Nephron progenitor cell (in vitro differentiated cells): Measurements from ENCODE around the gene ARHGAP42.

Source experiments
- DNase-seq: peaks from one replicate; pipeline ENCODE4 v3.0.0; 2021
- H3K27ac Mint-ChIP-seq: 2 replicates; pipeline ENCODE4 v1.8.0; 2021; ENCODE audit warnings: mild to moderate bottlenecking, moderate library complexity, mixed read lengths
- H3K27me3 Mint-ChIP-seq: 2 replicates; pipeline ENCODE4 v1.8.0; 2021; ENCODE audit warnings: mild to moderate bottlenecking, low read depth, mixed read lengths; ENCODE audit not compliant: poor library complexity
- H3K36me3 Mint-ChIP-seq: 2 replicates; pipeline ENCODE4 v1.8.0; 2021; ENCODE audit warnings: low read depth, mixed read lengths
- H3K4me1 Mint-ChIP-seq: 2 replicates; pipeline ENCODE4 v1.8.0; 2021; ENCODE audit warnings: mixed read lengths
- H3K4me3 Mint-ChIP-seq: 2 replicates; pipeline ENCODE4 v1.8.0; 2021; ENCODE audit warnings: mild to moderate bottlenecking, moderate library complexity, mixed read lengths
- H3K9me3 Mint-ChIP-seq: 2 replicates; pipeline ENCODE4 v1.8.0; 2021; ENCODE audit warnings: mild to moderate bottlenecking, moderate library complexity, mixed read lengths
- TF ChIP-seq, protein P1 (sequence below): fragments of 200-600 bp; sonication (generic); IDR thresholded peaks from 2 replicates; pipeline ENCODE4 v1.5.0; 2021; ENCODE audit warnings: antibody characterized with exemption

The ARHGAP42 gene

DNA sequence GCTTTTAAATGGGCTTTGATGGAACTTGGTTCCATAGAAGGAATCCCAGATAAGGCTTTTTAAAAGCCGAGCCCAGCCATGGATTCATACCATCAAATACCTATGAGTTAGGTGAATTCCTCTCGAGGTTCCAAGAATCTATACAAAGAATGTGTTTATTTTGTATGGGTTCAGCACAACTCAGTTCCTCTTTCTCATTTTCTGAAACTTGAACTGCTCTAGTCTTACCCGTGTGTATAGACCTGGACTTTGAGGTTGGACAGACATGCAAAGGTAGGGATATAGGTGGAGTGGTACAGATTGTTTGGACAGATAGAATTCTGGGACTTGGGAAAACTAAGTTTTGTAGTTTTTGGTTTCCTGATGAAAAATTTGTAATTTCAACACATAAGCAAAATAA, 344.6 kb downstream of the ARHGAP42 start:
- Mint-ChIP-seq H3K4me3 (no peak overlapping the region), H3K27ac (no peak overlapping the region), H3K36me3 (no peaks in the 10 kb centered on the region), H3K9me3 (no peaks in the 10 kb centered on the region), H3K4me1 (peaks cover 7% of the 10 kb centered on the region), H3K27me3 (no peaks in the 10 kb centered on the region)
- TF ChIP-seq, protein P1, sequence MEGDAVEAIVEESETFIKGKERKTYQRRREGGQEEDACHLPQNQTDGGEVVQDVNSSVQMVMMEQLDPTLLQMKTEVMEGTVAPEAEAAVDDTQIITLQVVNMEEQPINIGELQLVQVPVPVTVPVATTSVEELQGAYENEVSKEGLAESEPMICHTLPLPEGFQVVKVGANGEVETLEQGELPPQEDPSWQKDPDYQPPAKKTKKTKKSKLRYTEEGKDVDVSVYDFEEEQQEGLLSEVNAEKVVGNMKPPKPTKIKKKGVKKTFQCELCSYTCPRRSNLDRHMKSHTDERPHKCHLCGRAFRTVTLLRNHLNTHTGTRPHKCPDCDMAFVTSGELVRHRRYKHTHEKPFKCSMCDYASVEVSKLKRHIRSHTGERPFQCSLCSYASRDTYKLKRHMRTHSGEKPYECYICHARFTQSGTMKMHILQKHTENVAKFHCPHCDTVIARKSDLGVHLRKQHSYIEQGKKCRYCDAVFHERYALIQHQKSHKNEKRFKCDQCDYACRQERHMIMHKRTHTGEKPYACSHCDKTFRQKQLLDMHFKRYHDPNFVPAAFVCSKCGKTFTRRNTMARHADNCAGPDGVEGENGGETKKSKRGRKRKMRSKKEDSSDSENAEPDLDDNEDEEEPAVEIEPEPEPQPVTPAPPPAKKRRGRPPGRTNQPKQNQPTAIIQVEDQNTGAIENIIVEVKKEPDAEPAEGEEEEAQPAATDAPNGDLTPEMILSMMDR = no peak
- DNase-seq = no peak

DNA sequence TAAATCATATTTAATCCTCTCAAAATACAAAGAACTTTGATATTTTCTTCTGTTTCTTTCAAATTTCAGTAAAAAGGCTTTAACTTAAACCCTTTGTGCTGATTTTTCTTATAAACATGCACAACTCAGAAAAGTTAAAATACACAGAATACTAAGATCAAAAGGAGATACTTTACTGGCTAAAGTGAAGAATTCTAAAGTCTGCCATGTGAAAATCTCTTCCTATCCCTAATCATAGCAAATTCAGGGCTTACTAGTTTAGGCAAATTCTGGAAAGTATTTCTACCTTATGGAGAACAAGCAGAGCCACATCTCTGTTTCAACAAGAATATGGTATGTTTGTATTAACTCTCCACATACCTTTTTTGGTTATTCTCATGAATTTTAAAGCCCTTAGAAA, 345.9 kb downstream of the ARHGAP42 start:
- H3K9me3 Mint-ChIP-seq = no peaks in the 10 kb centered on the region

DNA sequence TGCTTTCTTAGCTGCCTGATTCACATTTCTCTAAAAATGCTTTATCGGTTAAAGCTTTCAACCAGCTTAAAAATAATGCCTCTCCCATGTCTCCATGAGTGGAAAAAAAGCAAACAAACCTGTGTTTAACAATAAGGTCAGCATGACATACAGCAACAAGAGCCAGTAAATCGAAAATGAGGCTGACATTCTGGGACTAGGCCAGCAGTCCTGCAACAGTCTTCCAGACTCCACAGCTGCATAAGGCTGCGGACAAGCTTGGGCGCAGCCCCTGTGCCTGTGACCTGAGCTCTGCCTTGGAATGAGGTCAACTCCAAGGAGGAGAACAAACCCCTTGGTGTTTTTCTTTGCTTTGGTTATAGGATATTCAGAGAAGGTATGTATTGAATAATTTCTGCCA, 347.0 kb downstream of the ARHGAP42 start:
- Mint-ChIP-seq H3K9me3 (no peaks in the 10 kb centered on the region), H3K27me3 (peaks cover 4% of the 10 kb centered on the region), H3K27ac (no peak overlapping the region), H3K36me3 (no peaks in the 10 kb centered on the region), H3K4me1 (peaks cover 7% of the 10 kb centered on the region), H3K4me3 (no peak overlapping the region)
- TF ChIP-seq, protein P1 = no peak
- DNase-seq = peak; percentile 17

More for the DNA sequence above, 345.9 kb downstream of the ARHGAP42 start:
- DNase-seq = no peak
- peaks cover 4% of the 10 kb centered on the region for H3K27me3 Mint-ChIP-seq
- H3K4me3 Mint-ChIP-seq = no peak overlapping the region
- no peaks in the 10 kb centered on the region for H3K36me3 Mint-ChIP-seq
- H3K4me1 Mint-ChIP-seq = peaks cover 7% of the 10 kb centered on the region
- H3K27ac Mint-ChIP-seq = no peak overlapping the region
- TF ChIP-seq, protein P1 = no peak

DNA sequence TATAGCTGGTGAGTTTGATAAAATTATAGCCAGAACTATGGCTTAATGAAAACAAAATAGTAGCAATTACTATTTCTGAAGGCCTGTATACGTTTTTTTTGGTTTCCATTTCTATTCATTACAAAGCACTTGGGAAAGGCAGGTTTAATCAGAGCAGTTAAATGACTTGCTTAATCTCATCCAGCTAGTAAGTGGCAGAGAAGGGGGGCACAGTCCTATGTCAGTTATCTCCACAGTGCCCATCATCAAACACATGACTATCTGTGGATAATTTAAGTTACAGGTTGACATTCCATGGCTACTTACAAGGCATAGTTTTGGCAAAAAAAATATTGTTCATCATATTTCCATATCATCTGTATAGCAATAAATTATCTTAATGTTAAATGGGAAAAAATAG, 348.8 kb downstream of the ARHGAP42 start:
- Mint-ChIP-seq H3K4me3 (no peak overlapping the region), H3K4me1 (peaks cover 7% of the 10 kb centered on the region), H3K27me3 (peaks cover 4% of the 10 kb centered on the region), H3K36me3 (no peaks in the 10 kb centered on the region), H3K9me3 (no peaks in the 10 kb centered on the region), H3K27ac (no peak overlapping the region)
- no peak for DNase-seq
- TF ChIP-seq, protein P1 = no peak
